A549 (cell line): Measurements from ENCODE around the gene DCBLD2. TPM values are rescaled to one million over a fixed set of nuclear protein-coding genes. Genes with fewer than 3 reads are reported as not detected.

Experiments used
- ATAC-seq, 2 experiments: fragments of 200-7000 bp in 1 of 2; fragments of >200 bp in 1 of 2; cut with Nextera tagmentation in 1 of 2; cut with Tn5 transposase in 1 of 2; 3 replicates each; pipeline versions ENCODE4 v1.8.0 to v1.9.1; 2018 to 2020; ENCODE audit warnings: mild to moderate bottlenecking in 1 of 2, moderate library complexity in 1 of 2
- CTCF ChIA-PET: fragments of 300-600 bp; sonication (Branson Sonifier 250); formaldehyde crosslinking; extraction: SDS; loops from one replicate; lab custom pipeline; 2021; ENCODE audit warnings: antibody characterized with exemption, inconsistent platforms; lab: Yijun Ruan, JAX
- POLR2A ChIA-PET: fragments of 350-600 bp; formaldehyde crosslinking; extraction: SDS; loops from one replicate; lab custom pipeline; 2021; ENCODE audit warnings: antibody characterized with exemption, inconsistent platforms; lab: Yijun Ruan, JAX
- DNase-seq, 2 experiments: peaks; one replicate each; pipeline versions ENCODE4 v3.0.0 to v3.0.0-alpha.2; 2011 to 2016; ENCODE audit warnings: low read depth in 1 of 2, low spot score in 1 of 2
- FAIRE-seq: peaks from 2 replicates; lab custom pipeline; 2011; peaks lifted over from hg19 to GRCh38; lab: Jason Lieb, UNC
- H3K27ac ChIP-seq, 2 experiments: fragments of >200 bp; sonication (Bioruptor Twin); formaldehyde crosslinking; 3 replicates each; pipeline ENCODE4 v1.5.1; 2016 to 2017
- H3K4me1 ChIP-seq: fragments of >200 bp; sonication (Bioruptor Twin); formaldehyde crosslinking; 3 replicates; pipeline ENCODE4 v1.6.1; 2016
- H3K4me2 ChIP-seq: fragments of >200 bp; sonication (Bioruptor Twin); formaldehyde crosslinking; 3 replicates; pipeline ENCODE4 v1.6.1; 2016
- H3K4me3 ChIP-seq: fragments of >200 bp; sonication (Bioruptor Twin); formaldehyde crosslinking; 3 replicates; pipeline ENCODE4 v1.5.1; 2016
- H3K9me3 ChIP-seq: fragments of >200 bp; sonication (Bioruptor Twin); formaldehyde crosslinking; 3 replicates; pipeline ENCODE4 v1.6.1; 2016
- CBX2 ChIP-seq: fragments of 200-600 bp; sonication (generic); IDR thresholded peaks from 2 replicates; pipeline ENCODE4 v1.6.1; 2016; ENCODE audit warnings: low read depth, mild to moderate bottlenecking, borderline replicate concordance
- CBX8 ChIP-seq: fragments of 200-600 bp; sonication (generic); IDR thresholded peaks from 2 replicates; pipeline ENCODE4 v1.6.1; 2016
- EHMT2 ChIP-seq: fragments of 200-600 bp; sonication (generic); IDR thresholded peaks from 2 replicates; pipeline ENCODE4 v1.6.1; 2016; ENCODE audit warnings: antibody characterized with exemption, low read depth, mild to moderate bottlenecking, moderate library complexity
- ESRRA ChIP-seq: fragments of 150-350 bp; IDR thresholded peaks from 2 replicates; pipeline ENCODE4 v1.6.1; 2014; ENCODE audit warnings: mild to moderate bottlenecking, low read length, borderline replicate concordance
- FOSB ChIP-seq: fragments of 250-450 bp; sonication (Bioruptor Pico); IDR thresholded peaks from 2 replicates; pipeline ENCODE4 v1.5.0; 2020; ENCODE audit warnings: mild to moderate bottlenecking, moderate library complexity
- FOSL2 ChIP-seq, 2 experiments: fragments of 450-650 bp in 1 of 2; fragments of >200 bp in 1 of 2; sonication (Bioruptor Twin) in 1 of 2; formaldehyde crosslinking; IDR thresholded peaks; 2 replicates each; pipeline versions ENCODE4 v1.5.0 to v1.6.1; 2016 to 2020; ENCODE audit warnings: mild to moderate bottlenecking in 1 of 2, moderate library complexity in 1 of 2
- FOXS1 ChIP-seq: fragments of 250-450 bp; sonication (Bioruptor Pico); IDR thresholded peaks from 2 replicates; pipeline ENCODE4 v1.5.0; 2020; ENCODE audit warnings: mild to moderate bottlenecking, moderate library complexity
- GATA3 ChIP-seq: IDR thresholded peaks from 2 replicates; pipeline ENCODE4 v1.6.1; 2012; ENCODE audit warnings: borderline replicate concordance
- HDAC2 ChIP-seq: fragments of 200-600 bp; sonication (generic); IDR thresholded peaks from 2 replicates; pipeline ENCODE4 v1.6.1; 2016
- HOXB13 ChIP-seq: fragments of 250-450 bp; sonication (Bioruptor Pico); IDR thresholded peaks from 2 replicates; pipeline ENCODE4 v1.5.0; 2020; ENCODE audit warnings: low read depth, mild to moderate bottlenecking, moderate library complexity
- KDM1A ChIP-seq: fragments of 200-600 bp; sonication (generic); IDR thresholded peaks from 2 replicates; pipeline ENCODE4 v1.6.1; 2016; ENCODE audit warnings: low read depth, mild to moderate bottlenecking
- MAFK ChIP-seq: fragments of 450-650 bp; IDR thresholded peaks from 2 replicates; pipeline ENCODE4 v1.6.1; 2014; ENCODE audit not compliant: partially characterized antibody
- NFE2L2 ChIP-seq: fragments of 150-350 bp; conservative IDR thresholded peaks from 2 replicates; pipeline ENCODE4 v1.6.1; 2014; ENCODE audit warnings: low read length
- NPAS2 ChIP-seq: fragments of 250-450 bp; sonication (Bioruptor Pico); IDR thresholded peaks from 2 replicates; pipeline ENCODE4 v1.8.0; 2022; ENCODE audit warnings: mild to moderate bottlenecking, moderate library complexity, borderline replicate concordance
- NR3C1 ChIP-seq: fragments of >200 bp; sonication (Bioruptor Twin); formaldehyde crosslinking; IDR thresholded peaks from 3 replicates; pipeline ENCODE4 v1.6.1; 2017
- RCOR1 ChIP-seq: fragments of 150-350 bp; IDR thresholded peaks from 2 replicates; pipeline ENCODE4 v1.6.1; 2014; ENCODE audit warnings: antibody characterized with exemption, low read length, low read depth
- RFX5 ChIP-seq: fragments of 450-650 bp; IDR thresholded peaks from 2 replicates; pipeline ENCODE4 v1.7.1; 2014; ENCODE audit warnings: antibody characterized with exemption, mild to moderate bottlenecking, moderate library complexity
- TP53 ChIP-seq: fragments of 250-450 bp; sonication (Bioruptor Pico); IDR thresholded peaks from 2 replicates; pipeline ENCODE4 v1.5.0; 2021; ENCODE audit warnings: mild to moderate bottlenecking, moderate library complexity
- ZNF302 ChIP-seq: fragments of 250-450 bp; sonication (Bioruptor Pico); IDR thresholded peaks from 2 replicates; pipeline ENCODE4 v1.9.0; 2021; ENCODE audit warnings: inconsistent platforms, mild to moderate bottlenecking, moderate library complexity
- ZSCAN20 ChIP-seq: fragments of 250-450 bp; sonication (Bioruptor Pico); IDR thresholded peaks from 2 replicates; pipeline ENCODE4 v1.8.0; 2022; ENCODE audit warnings: mild to moderate bottlenecking, moderate library complexity
- WGBS: methylation state at CpG from one replicate; pipeline ENCODE4 v1.1.6; 2017; ENCODE audit errors: missing lambda C conversion rate; 5-methylcytosine and 5-hydroxymethylcytosine counted together
- polyA plus RNA-seq, 4 experiments: library from polyadenylated mRNA; depleted of rRNA in 3 of 4; stranded (reverse); fragments of >200 nt; fragmentation: RNase III in 1 of 4; extraction: RNeasy Plus Mini Kit Qiagen cat#74134 plus additional on column Dnase treatment in 1 of 4; gene quantifications; 2 replicates in 3 of 4; 3 replicates in 1 of 4; pipeline ENCODE4 v1.2.3, GENCODE V29; 2011 to 2017
- TF ChIP-seq, protein P1 (sequence below): fragments of 450-650 bp; IDR thresholded peaks from 2 replicates; pipeline ENCODE4 v1.6.1; 2014; ENCODE audit warnings: antibody characterized with exemption
- TF ChIP-seq, protein P2 (sequence below): IDR thresholded peaks from 2 replicates; pipeline ENCODE4 v1.6.1; 2012
- TF ChIP-seq, protein P3 (sequence below): IDR thresholded peaks from 2 replicates; pipeline ENCODE4 v1.6.1; 2012
- TF ChIP-seq, protein P4 (sequence below): fragments of >200 bp; sonication (Bioruptor Twin); formaldehyde crosslinking; IDR thresholded peaks from 2 replicates; pipeline ENCODE4 v1.6.1; 2016
- TF ChIP-seq, protein P5 (sequence below): fragments of 150-350 bp; IDR thresholded peaks from 2 replicates; pipeline ENCODE4 v1.6.1; 2014; ENCODE audit warnings: low read depth, mild to moderate bottlenecking, low read length
- TF ChIP-seq, protein P6 (sequence below): fragments of 250-450 bp; sonication (Bioruptor Pico); IDR thresholded peaks from 2 replicates; pipeline ENCODE4 v1.5.0; 2020; ENCODE audit warnings: low read depth, mild to moderate bottlenecking, moderate library complexity

The DCBLD2 gene
- polyA plus RNA-seq, 2 of the 4 experiments (the other 2 are of a cell fraction): 266 to 623 TPM

DNA sequence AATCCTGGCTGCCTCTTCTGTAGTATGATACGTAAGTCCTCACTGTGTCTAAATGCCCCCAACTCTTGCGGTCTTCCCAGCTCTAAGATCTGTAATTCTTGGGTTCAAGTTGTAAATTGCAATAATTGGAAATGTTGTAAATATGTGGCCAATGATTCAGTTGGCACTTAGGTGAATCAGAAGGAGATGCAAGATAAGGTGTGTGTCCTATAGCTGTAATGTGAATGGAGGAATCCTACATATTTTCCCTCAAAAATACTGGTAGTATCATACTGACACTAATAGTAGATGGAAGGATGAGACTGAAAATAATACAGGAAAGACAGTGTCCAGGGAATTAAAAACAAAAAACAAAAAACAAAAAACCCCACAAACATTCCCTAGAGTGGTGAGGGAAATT is 141.9 kb downstream of the DCBLD2 start:
- WGBS: 92% methylated on average over 2 of the region's 2 CpGs
- H3K4me3 ChIP-seq: no peak overlapping the region
- DNase-seq (no peak), ATAC-seq (no peak), FAIRE-seq (no peak)
- H3K4me2 ChIP-seq: no peak overlapping the region
- CTCF ChIA-PET: no interaction called here
- H3K4me1 ChIP-seq: no peaks in the 10 kb centered on the region
- no peak overlapping the region for H3K27ac ChIP-seq
- H3K9me3 ChIP-seq: no peaks in the 10 kb centered on the region
- no peak for TF ChIP-seq MAFK
- no peak for TF ChIP-seq NR3C1
- TF ChIP-seq, protein P1, sequence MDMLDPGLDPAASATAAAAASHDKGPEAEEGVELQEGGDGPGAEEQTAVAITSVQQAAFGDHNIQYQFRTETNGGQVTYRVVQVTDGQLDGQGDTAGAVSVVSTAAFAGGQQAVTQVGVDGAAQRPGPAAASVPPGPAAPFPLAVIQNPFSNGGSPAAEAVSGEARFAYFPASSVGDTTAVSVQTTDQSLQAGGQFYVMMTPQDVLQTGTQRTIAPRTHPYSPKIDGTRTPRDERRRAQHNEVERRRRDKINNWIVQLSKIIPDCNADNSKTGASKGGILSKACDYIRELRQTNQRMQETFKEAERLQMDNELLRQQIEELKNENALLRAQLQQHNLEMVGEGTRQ: no peak
- no peak for TF ChIP-seq HOXB13 (CRISPR knock-in tag)
- no peak for TF ChIP-seq NPAS2 (CRISPR knock-in tag)
- no peak for TF ChIP-seq EHMT2
- no peak for TF ChIP-seq NFE2L2
- TF ChIP-seq TP53 (CRISPR knock-in tag): no peak
- TF ChIP-seq, protein P2, sequence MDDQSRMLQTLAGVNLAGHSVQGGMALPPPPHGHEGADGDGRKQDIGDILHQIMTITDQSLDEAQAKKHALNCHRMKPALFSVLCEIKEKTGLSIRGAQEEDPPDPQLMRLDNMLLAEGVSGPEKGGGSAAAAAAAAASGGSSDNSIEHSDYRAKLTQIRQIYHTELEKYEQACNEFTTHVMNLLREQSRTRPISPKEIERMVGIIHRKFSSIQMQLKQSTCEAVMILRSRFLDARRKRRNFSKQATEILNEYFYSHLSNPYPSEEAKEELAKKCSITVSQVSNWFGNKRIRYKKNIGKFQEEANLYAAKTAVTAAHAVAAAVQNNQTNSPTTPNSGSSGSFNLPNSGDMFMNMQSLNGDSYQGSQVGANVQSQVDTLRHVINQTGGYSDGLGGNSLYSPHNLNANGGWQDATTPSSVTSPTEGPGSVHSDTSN: no peak
- TF ChIP-seq, protein P3, sequence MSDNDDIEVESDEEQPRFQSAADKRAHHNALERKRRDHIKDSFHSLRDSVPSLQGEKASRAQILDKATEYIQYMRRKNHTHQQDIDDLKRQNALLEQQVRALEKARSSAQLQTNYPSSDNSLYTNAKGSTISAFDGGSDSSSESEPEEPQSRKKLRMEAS: no peak
- TF ChIP-seq ZSCAN20 (CRISPR knock-in tag): no peak
- no peak for TF ChIP-seq ESRRA
- no peak for TF ChIP-seq ZNF302 (CRISPR knock-in tag)
- TF ChIP-seq FOSL2 (IDR thresholded peaks at IDR 0.05): no peak
- no peak for TF ChIP-seq FOSL2 (CRISPR knock-in tag; IDR thresholded peaks at IDR 0.05)
- POLR2A ChIA-PET: no interaction called here

DNA sequence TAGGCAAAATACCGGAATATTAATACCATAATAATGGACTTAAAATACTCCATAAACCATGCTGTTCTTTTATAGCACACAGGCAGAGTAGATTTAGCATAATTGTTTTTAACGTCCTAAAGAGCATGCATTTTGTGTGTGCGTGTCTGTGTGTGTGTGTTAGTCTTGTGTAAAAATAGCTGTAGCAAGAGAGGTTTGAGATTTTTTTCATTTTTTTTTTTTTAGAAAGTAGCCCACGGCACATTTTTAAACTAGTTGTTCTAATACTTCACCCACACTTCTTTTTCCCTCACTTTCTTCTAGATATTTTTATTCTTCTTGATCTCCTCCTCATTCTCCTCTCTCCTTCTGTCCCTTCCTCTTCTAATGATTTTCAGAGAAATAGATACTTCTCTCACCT is 145.9 kb downstream of the DCBLD2 start:
- H3K9me3 ChIP-seq: no peaks in the 10 kb centered on the region
- TF ChIP-seq, protein P4, sequence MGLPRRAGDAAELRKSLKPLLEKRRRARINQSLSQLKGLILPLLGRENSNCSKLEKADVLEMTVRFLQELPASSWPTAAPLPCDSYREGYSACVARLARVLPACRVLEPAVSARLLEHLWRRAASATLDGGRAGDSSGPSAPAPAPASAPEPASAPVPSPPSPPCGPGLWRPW: no peak
- no peak for TF ChIP-seq RCOR1
- TF ChIP-seq FOXS1 (CRISPR knock-in tag): no peak
- TF ChIP-seq, protein P5, sequence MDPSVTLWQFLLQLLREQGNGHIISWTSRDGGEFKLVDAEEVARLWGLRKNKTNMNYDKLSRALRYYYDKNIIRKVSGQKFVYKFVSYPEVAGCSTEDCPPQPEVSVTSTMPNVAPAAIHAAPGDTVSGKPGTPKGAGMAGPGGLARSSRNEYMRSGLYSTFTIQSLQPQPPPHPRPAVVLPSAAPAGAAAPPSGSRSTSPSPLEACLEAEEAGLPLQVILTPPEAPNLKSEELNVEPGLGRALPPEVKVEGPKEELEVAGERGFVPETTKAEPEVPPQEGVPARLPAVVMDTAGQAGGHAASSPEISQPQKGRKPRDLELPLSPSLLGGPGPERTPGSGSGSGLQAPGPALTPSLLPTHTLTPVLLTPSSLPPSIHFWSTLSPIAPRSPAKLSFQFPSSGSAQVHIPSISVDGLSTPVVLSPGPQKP: no peak
- no peak for TF ChIP-seq HDAC2
- no peak for TF ChIP-seq CBX2
- TF ChIP-seq, protein P6, sequence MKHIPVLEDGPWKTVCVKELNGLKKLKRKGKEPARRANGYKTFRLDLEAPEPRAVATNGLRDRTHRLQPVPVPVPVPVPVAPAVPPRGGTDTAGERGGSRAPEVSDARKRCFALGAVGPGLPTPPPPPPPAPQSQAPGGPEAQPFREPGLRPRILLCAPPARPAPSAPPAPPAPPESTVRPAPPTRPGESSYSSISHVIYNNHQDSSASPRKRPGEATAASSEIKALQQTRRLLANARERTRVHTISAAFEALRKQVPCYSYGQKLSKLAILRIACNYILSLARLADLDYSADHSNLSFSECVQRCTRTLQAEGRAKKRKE (CRISPR knock-in tag): no peak
- no peak for TF ChIP-seq FOSB
- TF ChIP-seq RFX5: no peak
- TF ChIP-seq HOXB13 (CRISPR knock-in tag): no peak
- no peak for TF ChIP-seq KDM1A
- no peak for TF ChIP-seq GATA3
- no peak for TF ChIP-seq CBX8
- H3K4me1 ChIP-seq: peaks cover 4% of the 10 kb centered on the region; the same call in 2 of the 3 replicates
- POLR2A ChIA-PET: no interaction called here
- DNase-seq (no peak), ATAC-seq (no peak), FAIRE-seq (no peak)
- no peak overlapping the region for H3K27ac ChIP-seq
- 67% methylated on average over 4 of the region's 4 CpGs for WGBS
- no peak overlapping the region for H3K4me3 ChIP-seq
- H3K4me2 ChIP-seq: no peak overlapping the region
- CTCF ChIA-PET: interaction anchor here (1.2 kb wide), 1 partner anchor 154 kb away, joined by 3 read pairs; no protein-coding TSS in a partner anchor
